Activated CD8-positive, alpha-beta T cell treated with anti-CD3 and anti-CD28 coated beads for 36 hours (primary cell): ENCODE measurements around the gene SREBF2. TPM values are rescaled to one million over a fixed set of nuclear protein-coding genes. Genes with fewer than 3 reads are reported as not detected.

Experiments used
- ATAC-seq: fragments of 200-7000 bp; cut with Tn5 transposase; one replicate; pipeline ENCODE4 v1.10.0; 2021; ENCODE audit warnings: mild to moderate bottlenecking, moderate library complexity
- CTCF ChIA-PET: fragments of 350-600 bp; sonication (Branson Sonifier 250); formaldehyde crosslinking; loops from one replicate; lab custom pipeline; 2021; ENCODE audit warnings: antibody characterized with exemption; lab: Charles Lee
- POLR2A ChIA-PET: fragments of 350-600 bp; sonication (Branson Sonifier 250); formaldehyde crosslinking; loops from one replicate; lab custom pipeline; 2021; ENCODE audit warnings: antibody characterized with exemption; lab: Charles Lee
- DNase-seq: peaks from one replicate; pipeline ENCODE4 v3.0.0-alpha.2; 2020
- H3K27ac Mint-ChIP-seq: one replicate; pipeline ENCODE4 v1.8.0; 2021; ENCODE audit warnings: mild to moderate bottlenecking, mixed read lengths
- H3K27me3 Mint-ChIP-seq: one replicate; pipeline ENCODE4 v1.8.0; 2021; ENCODE audit warnings: mixed read lengths
- H3K36me3 Mint-ChIP-seq: one replicate; pipeline ENCODE4 v1.8.0; 2021; ENCODE audit warnings: low read depth, mixed read lengths
- H3K4me1 Mint-ChIP-seq: one replicate; pipeline ENCODE4 v1.8.0; 2021; ENCODE audit warnings: low read depth, mixed read lengths
- H3K4me3 Mint-ChIP-seq: one replicate; pipeline ENCODE4 v1.8.0; 2021; ENCODE audit warnings: mild to moderate bottlenecking, moderate library complexity, mixed read lengths
- H3K9me3 Mint-ChIP-seq: one replicate; pipeline ENCODE4 v1.8.0; 2021; ENCODE audit warnings: mixed read lengths
- CTCF ChIP-seq: fragments of 200-600 bp; IDR thresholded peaks from one replicate; pipeline ENCODE4 v1.8.0; 2022; ENCODE audit warnings: antibody characterized with exemption, mild to moderate bottlenecking
- intact Hi-C: fragments of 100-400 bp; cut with micrococcal nuclease; formaldehyde crosslinking; loops from one replicate; pipeline ENCODE4 v1.10.0; 2022
- total RNA-seq, 2 experiments: library from RNA; stranded (reverse); gene quantifications; one replicate each; pipeline ENCODE4 v1.2.3, GENCODE V29; 2021

SREBF2 gene
- total RNA-seq, 2 experiments from 2014 or later, result 87.1 to 92.9 TPM

GRCh38 chr22:41799486-41800347 is 33.2 kb upstream of the SREBF2 start:
- H3K9me3 Mint-ChIP-seq, result no peaks in the 10 kb centered on the region
- peaks cover 18% of the 10 kb centered on the region for H3K36me3 Mint-ChIP-seq
- peak overlapping the region; percentile 93 for H3K27ac Mint-ChIP-seq
- H3K27me3 Mint-ChIP-seq, result no peaks in the 10 kb centered on the region
- ATAC-seq (peak; percentile 37), DNase-seq (peak; percentile 20)
- peaks cover 30% of the 10 kb centered on the region for H3K4me1 Mint-ChIP-seq
- intact Hi-C loops, result no loop called here
- CTCF ChIA-PET, result interaction anchor here (0.9 to 4.0 kb wide), 15 partner anchors 11 to 141 kb away, joined by 3 to 41 read pairs (median 7); no protein-coding TSS in a partner anchor
- POLR2A ChIA-PET, result interaction anchor here (0.6 to 4.9 kb wide), 33 partner anchors 9 to 815 kb away, joined by 3 to 85 read pairs (median 4); partner anchors contain the start of genes ACO2, CENPM, POLDIP3 and SNU13
- peak overlapping the region; percentile 89 for H3K4me3 Mint-ChIP-seq
- no peak for TF ChIP-seq CTCF

- ChIA-PET POLR2A (interaction anchor here (0.6 to 4.9 kb wide), 35 partner anchors 8 to 332 kb away, joined by 3 to 85 read pairs (median 4); partner anchors contain the start of genes ACO2, CENPM and SNU13), CTCF (interaction anchor here (0.9 to 4.0 kb wide), 18 partner anchors 11 to 310 kb away, joined by 3 to 41 read pairs (median 5); partner anchors contain the start of gene SREBF2)
- DNase-seq (peak; percentile 93), ATAC-seq (peak; percentile 98)
- Mint-ChIP-seq H3K27me3 (no peaks in the 10 kb centered on the region), H3K27ac (peak within 1 kb of the TSS; percentile 93), H3K36me3 (peaks cover 18% of the 10 kb centered on the region), H3K4me3 (peak within 1 kb of the TSS; percentile 89), H3K9me3 (no peaks in the 10 kb centered on the region), H3K4me1 (peaks cover 30% of the 10 kb centered on the region)
- intact Hi-C loops, result no loop called here
- no peak for TF ChIP-seq CTCF
These were observed 32.4 kb upstream of the SREBF2 start, which contains the start of gene CCDC134 for GRCh38 chr22:41800348-41801146. TSS of gene CCDC134 (plus strand) at chr22:41800679. CDS start at chr22:41808891, 8,212 bp downstream.

GRCh38 chr22:41801147-41801819 is 31.6 kb upstream of the SREBF2 start:
- no peak for TF ChIP-seq CTCF
- no peaks in the 10 kb centered on the region for H3K27me3 Mint-ChIP-seq
- H3K9me3 Mint-ChIP-seq, result no peaks in the 10 kb centered on the region
- H3K4me3 Mint-ChIP-seq, result peak overlapping the region; percentile 89
- ChIA-PET CTCF (interaction anchor here (0.9 to 4.0 kb wide), 11 partner anchors 20 to 309 kb away, joined by 3 to 41 read pairs (median 5); partner anchors contain the start of gene SREBF2), POLR2A (interaction anchor here (0.7 to 4.9 kb wide), 23 partner anchors 7 to 182 kb away, joined by 3 to 85 read pairs (median 6); partner anchors contain the start of genes CENPM and SNU13)
- peaks cover 30% of the 10 kb centered on the region for H3K4me1 Mint-ChIP-seq
- DNase-seq, result no peak
- intact Hi-C loops, result no loop called here
- H3K36me3 Mint-ChIP-seq, result peaks cover 15% of the 10 kb centered on the region
- peak overlapping the region; percentile 93 for H3K27ac Mint-ChIP-seq
- no peak for ATAC-seq

GRCh38 chr22:41801886-41802285 is 31.0 kb upstream of the SREBF2 start:
- CTCF ChIA-PET, result interaction anchor here (0.9 to 3.6 kb wide), 5 partner anchors 21 to 105 kb away, joined by 4 to 41 read pairs (median 9); no protein-coding TSS in a partner anchor
- Mint-ChIP-seq H3K9me3 (no peaks in the 10 kb centered on the region), H3K27me3 (no peaks in the 10 kb centered on the region), H3K36me3 (peaks cover 15% of the 10 kb centered on the region), H3K4me3 (peak overlapping the region; percentile 89), H3K4me1 (peaks cover 30% of the 10 kb centered on the region), H3K27ac (no peak overlapping the region)
- intact Hi-C loops, result no loop called here
- no peak for DNase-seq
- POLR2A ChIA-PET, result interaction anchor here (1.1 to 4.9 kb wide), 4 partner anchors 12 to 145 kb away, joined by 5 to 85 read pairs (median 12); partner anchors contain the start of gene CENPM
- TF ChIP-seq CTCF, result no peak
- ATAC-seq, result no peak
